K562 (cell line): Measurements from ENCODE around the gene SLC3A2. TPM values are rescaled to one million over a fixed set of nuclear protein-coding genes. Genes with fewer than 3 reads are reported as not detected.

Experiments used
- BCL6 ChIP-seq: fragments of 250-450 bp; sonication (Bioruptor Pico); IDR thresholded peaks from 2 replicates; pipeline ENCODE4 v1.4.0; 2020
- BRCA1 ChIP-seq, 2 experiments: fragments of 450-650 bp in 1 of 2; sonication (generic) in 1 of 2; formaldehyde crosslinking in 1 of 2; IDR thresholded peaks; 2 replicates each; pipeline versions ENCODE4 v1.5.0 to v1.6.1; 2017 to 2020; ENCODE audit warnings: mild to moderate bottlenecking in 1 of 2, missing genetic modification reagents in 1 of 2
- HNRNPK ChIP-seq: fragments of 200-400 bp; formaldehyde crosslinking; IDR thresholded peaks from one replicate; pipeline ENCODE4 v1.6.1; 2018; ENCODE audit warnings: mild to moderate bottlenecking, low read depth, low read length; ENCODE audit not compliant: poor library complexity, severe bottlenecking
- JUN ChIP-seq, 2 experiments: sonication (generic) in 1 of 2; formaldehyde crosslinking in 1 of 2; IDR thresholded peaks; 2 replicates each; pipeline versions ENCODE4 v1.6.1 to v1.8.0; 2012 to 2022; ENCODE audit warnings: borderline replicate concordance in 2 of 2, mild to moderate bottlenecking in 2 of 2, improper control_type of control experiment in 1 of 2, low read depth in 1 of 2, low read length in 1 of 2, missing genetic modification reagents in 1 of 2
- NCOA2 ChIP-seq, 2 experiments: fragments of 450-650 bp; IDR thresholded peaks; 2 replicates each; pipeline ENCODE4 v1.6.1; 2018; ENCODE audit warnings: mild to moderate bottlenecking in 2 of 2, moderate library complexity in 1 of 2; ENCODE audit not compliant: partially characterized antibody in 2 of 2
- NR3C1 ChIP-seq: sonication (generic); formaldehyde crosslinking; IDR thresholded peaks from 2 replicates; pipeline ENCODE4 v1.8.1; 2022; ENCODE audit warnings: missing genetic modification reagents
- POLR2H ChIP-seq: IDR thresholded peaks from 2 replicates; pipeline ENCODE4 v1.6.1; 2016; ENCODE audit warnings: missing genetic modification characterization, low read depth, mild to moderate bottlenecking, control low read depth, missing compliant biosample characterization, moderate library complexity
- RBFOX2 ChIP-seq: fragments of 200-400 bp; formaldehyde crosslinking; IDR thresholded peaks from 2 replicates; pipeline ENCODE4 v1.6.1; 2017; ENCODE audit warnings: low read depth, mild to moderate bottlenecking, low read length, moderate library complexity
- RBM15 ChIP-seq: fragments of 200-400 bp; formaldehyde crosslinking; IDR thresholded peaks from 2 replicates; pipeline ENCODE4 v1.6.1; 2018; ENCODE audit warnings: mild to moderate bottlenecking, low read length, moderate library complexity; ENCODE audit not compliant: insufficient read depth
- SMC3 ChIP-seq: conservative IDR thresholded peaks from 2 replicates; pipeline ENCODE4 v1.6.1; 2011; ENCODE audit warnings: low read depth, low read length, improper control_type of control experiment; ENCODE audit not compliant: insufficient read depth
- TAF7 ChIP-seq: fragments of 450-650 bp; IDR thresholded peaks from 2 replicates; pipeline ENCODE4 v1.6.1; 2016; ENCODE audit warnings: missing genetic modification characterization, missing compliant biosample characterization
- TRIM24 ChIP-seq, 2 experiments: fragments of 450-650 bp; IDR thresholded peaks; 2 replicates each; pipeline ENCODE4 v1.6.1; 2016
- ZNF133 ChIP-seq: fragments of 250-450 bp; sonication (Bioruptor Pico); IDR thresholded peaks from 2 replicates; pipeline ENCODE4 v1.4.0; 2020; ENCODE audit warnings: mild to moderate bottlenecking
- ZNF740 ChIP-seq, 3 experiments: fragments of 200-800 bp in 1 of 3; sonication (Bioruptor generic) in 1 of 3; sonication (generic) in 1 of 3; formaldehyde crosslinking in 1 of 3; IDR thresholded peaks; 2 replicates each; pipeline versions ENCODE4 v1.6.1 to v1.8.0; 2016 to 2022; ENCODE audit warnings: mild to moderate bottlenecking in 2 of 3, missing compliant biosample characterization in 2 of 3, missing genetic modification characterization in 2 of 3, missing genetic modification reagents in 1 of 3
- polyA plus RNA-seq, 8 experiments: library from polyadenylated mRNA; depleted of rRNA in 4 of 8; stranded (reverse) in 5 of 8; unstranded in 3 of 8; fragments of >200 nt; fragmentation: Nextera tagmentation in 2 of 8; fragmentation: Illumina TruSeq in 1 of 8; extraction: Ambion mirVana in 2 of 8; extraction: Trizol in 1 of 8; gene quantifications; 2 replicates each; pipeline versions ENCODE4 v1.2.1 to v1.2.3, GENCODE V29; 2011 to 2014; ENCODE audit warnings: inconsistent platforms in 1 of 8, missing spikeins in 1 of 8
- total RNA-seq, 7 experiments: library from RNA; depleted of rRNA in 6 of 7; stranded (reverse); fragments of >200 nt in 6 of 7; fragmentation: Illumina TruSeq in 2 of 7; extraction: Trizol in 2 of 7; gene quantifications; 2 replicates each; pipeline versions ENCODE4 v1.2.1 to v1.2.3, GENCODE V29; 2011 to 2021; ENCODE audit warnings: low replicate concordance in 1 of 7
- TF ChIP-seq, protein P1 (sequence below): fragments of 450-650 bp; IDR thresholded peaks from 2 replicates; pipeline ENCODE4 v1.6.1; 2017; ENCODE audit warnings: antibody characterized with exemption
- TF ChIP-seq, protein P2 (sequence below): sonication (generic); formaldehyde crosslinking; IDR thresholded peaks from 2 replicates; pipeline ENCODE4 v1.8.0; 2022; ENCODE audit warnings: mild to moderate bottlenecking, missing genetic modification reagents, borderline replicate concordance
- TF ChIP-seq, protein P3 (sequence below): sonication (generic); formaldehyde crosslinking; IDR thresholded peaks from 2 replicates; pipeline ENCODE4 v1.8.1; 2023; ENCODE audit warnings: mild to moderate bottlenecking, missing genetic modification reagents

The SLC3A2 gene
- total and polyA plus RNA-seq, 9 of the 15 experiments (the other 6 are each of a cell fraction or from before 2014, with no cell fraction given): 20.0 to 296 (median 214) TPM

DNA sequence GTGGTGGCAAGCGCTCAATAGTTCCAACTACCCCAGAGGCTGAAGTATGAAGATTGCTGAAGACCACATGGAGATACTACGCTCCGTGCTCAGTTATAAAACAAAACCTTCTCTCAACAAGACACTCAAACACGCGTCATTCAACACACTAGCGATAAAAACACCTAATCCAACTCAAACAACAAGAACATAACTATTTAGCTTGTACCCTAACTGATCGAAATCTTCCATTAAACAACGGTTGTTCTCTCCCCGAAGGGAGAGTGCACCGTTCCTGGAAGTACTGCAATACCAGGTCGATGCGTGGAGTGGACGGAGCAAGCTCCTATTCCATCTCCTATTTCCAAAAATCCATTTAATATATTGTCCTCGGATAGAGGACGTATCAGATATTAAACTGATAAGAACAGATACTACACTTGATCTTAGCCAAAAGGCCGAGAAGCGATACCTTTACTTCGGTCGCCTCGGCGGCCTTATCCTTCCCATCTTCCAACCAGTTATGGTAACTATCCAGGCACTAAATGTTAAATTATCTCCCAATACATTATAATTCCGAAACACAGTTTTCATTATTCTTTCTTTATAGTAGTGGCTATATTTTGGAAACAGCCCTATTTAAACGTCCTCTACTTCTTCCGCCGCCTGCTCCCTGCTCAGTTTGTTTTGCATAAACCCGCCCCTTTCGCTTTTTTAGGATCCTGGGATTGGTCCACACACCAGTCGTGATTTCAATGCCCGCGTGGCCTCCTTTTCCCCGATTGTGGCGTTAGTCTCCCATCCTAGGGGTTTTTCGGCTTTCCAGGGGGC is 39.1 kb upstream of the SLC3A2 start (continued):
- TF ChIP-seq, protein P1, sequence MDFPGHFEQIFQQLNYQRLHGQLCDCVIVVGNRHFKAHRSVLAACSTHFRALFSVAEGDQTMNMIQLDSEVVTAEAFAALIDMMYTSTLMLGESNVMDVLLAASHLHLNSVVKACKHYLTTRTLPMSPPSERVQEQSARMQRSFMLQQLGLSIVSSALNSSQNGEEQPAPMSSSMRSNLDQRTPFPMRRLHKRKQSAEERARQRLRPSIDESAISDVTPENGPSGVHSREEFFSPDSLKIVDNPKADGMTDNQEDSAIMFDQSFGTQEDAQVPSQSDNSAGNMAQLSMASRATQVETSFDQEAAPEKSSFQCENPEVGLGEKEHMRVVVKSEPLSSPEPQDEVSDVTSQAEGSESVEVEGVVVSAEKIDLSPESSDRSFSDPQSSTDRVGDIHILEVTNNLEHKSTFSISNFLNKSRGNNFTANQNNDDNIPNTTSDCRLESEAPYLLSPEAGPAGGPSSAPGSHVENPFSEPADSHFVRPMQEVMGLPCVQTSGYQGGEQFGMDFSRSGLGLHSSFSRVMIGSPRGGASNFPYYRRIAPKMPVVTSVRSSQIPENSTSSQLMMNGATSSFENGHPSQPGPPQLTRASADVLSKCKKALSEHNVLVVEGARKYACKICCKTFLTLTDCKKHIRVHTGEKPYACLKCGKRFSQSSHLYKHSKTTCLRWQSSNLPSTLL: no peak
- TF ChIP-seq NCOA2 (IDR thresholded peaks at IDR 0.05; ENCODE audit: partially characterized antibody in 2 of 2) (no peak), JUN (IDR thresholded peaks at IDR 0.05; ENCODE audit: borderline replicate concordance, low read depth, low read length) (peak; percentile 5; the same call in 1 of the 2 replicates), JUN (CRISPR knock-in tag; IDR thresholded peaks at IDR 0.05; ENCODE audit: borderline replicate concordance) (peak; percentile 84; the same call in 1 of the 2 replicates), ZNF740 (CRISPR knock-in tag; IDR thresholded peaks at IDR 0.05) (peak; percentile 85), ZNF740 (tag; IDR thresholded peaks at IDR 0.05) (no peak), BCL6 (CRISPR knock-in tag) (peak; percentile 94), TRIM24 (IDR thresholded peaks at IDR 0.05) (peak; percentile 48 to 80; a peak in 3 of 4 replicates), NR3C1 (CRISPR knock-in tag) (peak; percentile 76; the same call in 1 of the 2 replicates), RBM15 (no peak), RBFOX2 (peak; percentile 91), TAF7 (tag) (peak; percentile 53; the same call in 1 of the 2 replicates), BRCA1 (IDR thresholded peaks at IDR 0.05) (no peak), BRCA1 (CRISPR knock-in tag; IDR thresholded peaks at IDR 0.05) (no peak), ZNF133 (CRISPR knock-in tag) (peak; percentile 92), HNRNPK (no peak), SMC3 (peak; percentile 12; the same call in 1 of the 2 replicates), POLR2H (tag) (peak; percentile 100)
- TF ChIP-seq, protein P2, sequence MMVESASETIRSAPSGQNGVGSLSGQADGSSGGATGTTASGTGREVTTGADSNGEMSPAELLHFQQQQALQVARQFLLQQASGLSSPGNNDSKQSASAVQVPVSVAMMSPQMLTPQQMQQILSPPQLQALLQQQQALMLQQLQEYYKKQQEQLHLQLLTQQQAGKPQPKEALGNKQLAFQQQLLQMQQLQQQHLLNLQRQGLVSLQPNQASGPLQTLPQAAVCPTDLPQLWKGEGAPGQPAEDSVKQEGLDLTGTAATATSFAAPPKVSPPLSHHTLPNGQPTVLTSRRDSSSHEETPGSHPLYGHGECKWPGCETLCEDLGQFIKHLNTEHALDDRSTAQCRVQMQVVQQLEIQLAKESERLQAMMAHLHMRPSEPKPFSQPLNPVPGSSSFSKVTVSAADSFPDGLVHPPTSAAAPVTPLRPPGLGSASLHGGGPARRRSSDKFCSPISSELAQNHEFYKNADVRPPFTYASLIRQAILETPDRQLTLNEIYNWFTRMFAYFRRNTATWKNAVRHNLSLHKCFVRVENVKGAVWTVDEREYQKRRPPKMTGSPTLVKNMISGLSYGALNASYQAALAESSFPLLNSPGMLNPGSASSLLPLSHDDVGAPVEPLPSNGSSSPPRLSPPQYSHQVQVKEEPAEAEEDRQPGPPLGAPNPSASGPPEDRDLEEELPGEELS (CRISPR knock-in tag): peak; percentile 86; the same call in 1 of the 2 replicates
- TF ChIP-seq, protein P3, sequence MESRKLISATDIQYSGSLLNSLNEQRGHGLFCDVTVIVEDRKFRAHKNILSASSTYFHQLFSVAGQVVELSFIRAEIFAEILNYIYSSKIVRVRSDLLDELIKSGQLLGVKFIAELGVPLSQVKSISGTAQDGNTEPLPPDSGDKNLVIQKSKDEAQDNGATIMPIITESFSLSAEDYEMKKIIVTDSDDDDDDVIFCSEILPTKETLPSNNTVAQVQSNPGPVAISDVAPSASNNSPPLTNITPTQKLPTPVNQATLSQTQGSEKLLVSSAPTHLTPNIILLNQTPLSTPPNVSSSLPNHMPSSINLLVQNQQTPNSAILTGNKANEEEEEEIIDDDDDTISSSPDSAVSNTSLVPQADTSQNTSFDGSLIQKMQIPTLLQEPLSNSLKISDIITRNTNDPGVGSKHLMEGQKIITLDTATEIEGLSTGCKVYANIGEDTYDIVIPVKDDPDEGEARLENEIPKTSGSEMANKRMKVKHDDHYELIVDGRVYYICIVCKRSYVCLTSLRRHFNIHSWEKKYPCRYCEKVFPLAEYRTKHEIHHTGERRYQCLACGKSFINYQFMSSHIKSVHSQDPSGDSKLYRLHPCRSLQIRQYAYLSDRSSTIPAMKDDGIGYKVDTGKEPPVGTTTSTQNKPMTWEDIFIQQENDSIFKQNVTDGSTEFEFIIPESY: peak; percentile 56
